HL-60 (cell line): ENCODE data around the gene CYP24A1.

Experiments used
- CTCF ChIP-seq: IDR thresholded peaks from one replicate; pipeline ENCODE4 v1.5.1; 2011; ENCODE audit warnings: low read length, control low read depth, inconsistent platforms; ENCODE audit not compliant: insufficient read depth
- GABPA ChIP-seq: IDR thresholded peaks from 2 replicates; pipeline ENCODE4 v1.6.1; 2012; ENCODE audit warnings: low read depth
- TF ChIP-seq, protein P1 (sequence below): IDR thresholded peaks from 2 replicates; pipeline ENCODE4 v1.6.1; 2012; ENCODE audit warnings: low read depth; ENCODE audit not compliant: insufficient replicate concordance

- TF ChIP-seq GABPA (no peak), CTCF (no peak)
- TF ChIP-seq, protein P1, sequence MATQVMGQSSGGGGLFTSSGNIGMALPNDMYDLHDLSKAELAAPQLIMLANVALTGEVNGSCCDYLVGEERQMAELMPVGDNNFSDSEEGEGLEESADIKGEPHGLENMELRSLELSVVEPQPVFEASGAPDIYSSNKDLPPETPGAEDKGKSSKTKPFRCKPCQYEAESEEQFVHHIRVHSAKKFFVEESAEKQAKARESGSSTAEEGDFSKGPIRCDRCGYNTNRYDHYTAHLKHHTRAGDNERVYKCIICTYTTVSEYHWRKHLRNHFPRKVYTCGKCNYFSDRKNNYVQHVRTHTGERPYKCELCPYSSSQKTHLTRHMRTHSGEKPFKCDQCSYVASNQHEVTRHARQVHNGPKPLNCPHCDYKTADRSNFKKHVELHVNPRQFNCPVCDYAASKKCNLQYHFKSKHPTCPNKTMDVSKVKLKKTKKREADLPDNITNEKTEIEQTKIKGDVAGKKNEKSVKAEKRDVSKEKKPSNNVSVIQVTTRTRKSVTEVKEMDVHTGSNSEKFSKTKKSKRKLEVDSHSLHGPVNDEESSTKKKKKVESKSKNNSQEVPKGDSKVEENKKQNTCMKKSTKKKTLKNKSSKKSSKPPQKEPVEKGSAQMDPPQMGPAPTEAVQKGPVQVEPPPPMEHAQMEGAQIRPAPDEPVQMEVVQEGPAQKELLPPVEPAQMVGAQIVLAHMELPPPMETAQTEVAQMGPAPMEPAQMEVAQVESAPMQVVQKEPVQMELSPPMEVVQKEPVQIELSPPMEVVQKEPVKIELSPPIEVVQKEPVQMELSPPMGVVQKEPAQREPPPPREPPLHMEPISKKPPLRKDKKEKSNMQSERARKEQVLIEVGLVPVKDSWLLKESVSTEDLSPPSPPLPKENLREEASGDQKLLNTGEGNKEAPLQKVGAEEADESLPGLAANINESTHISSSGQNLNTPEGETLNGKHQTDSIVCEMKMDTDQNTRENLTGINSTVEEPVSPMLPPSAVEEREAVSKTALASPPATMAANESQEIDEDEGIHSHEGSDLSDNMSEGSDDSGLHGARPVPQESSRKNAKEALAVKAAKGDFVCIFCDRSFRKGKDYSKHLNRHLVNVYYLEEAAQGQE, result no peak
Measured at GRCh38 chr20:54161008-54161820, 12.6 kb downstream of the CYP24A1 start.
